NCI-H2107 treated with DMSO at 0.1 percent for 48 hours (cell line): Measurements from ENCODE around the gene IFT122.
"Not testable (repeated sequence)": the region's sequence is repeated elsewhere in the genome, so short reads cannot be mapped to it uniquely, and the experiment has no call there.

ENCODE experiments used
- DNase-seq: peaks from one replicate; lab custom pipeline; 2025; ENCODE audit not compliant: unreplicated experiment; lab: John Stamatoyannopoulos, UW

IFT122 gene

GRCh38 chr3:129532261-129532660 is 92.2 kb downstream of the IFT122 start:
- DNase-seq = no peak

GRCh38 chr3:129533406-129533805 is 93.4 kb downstream of the IFT122 start:
- no peak for DNase-seq

- no peak for DNase-seq
These were observed 94.5 kb downstream of the IFT122 start for GRCh38 chr3:129534428-129535027.

GRCh38 chr3:129535075-129535474 is 95.1 kb downstream of the IFT122 start:
- no peak for DNase-seq

- DNase-seq = peak; percentile 3
These were observed 96.3 kb downstream of the IFT122 start for GRCh38 chr3:129536374-129536667.

GRCh38 chr3:129536804-129537203 is 96.8 kb downstream of the IFT122 start:
- DNase-seq = no peak

GRCh38 chr3:129539206-129539605 is 99.2 kb downstream of the IFT122 start:
- DNase-seq = no peak

GRCh38 chr3:129540776-129541516 is 100.9 kb downstream of the IFT122 start:
- DNase-seq = no peak

GRCh38 chr3:129542747-129543146 is 102.7 kb downstream of the IFT122 start:
- no peak for DNase-seq

GRCh38 chr3:129543156-129543790 is 103.2 kb downstream of the IFT122 start, which contains the start of gene H1-8:
TSS of gene H1-8 (plus strand) at chr3:129543175. CDS start at chr3:129543219, 44 bp downstream.
- DNase-seq = no peak

GRCh38 chr3:129543999-129544398 is 104.0 kb downstream of the IFT122 start:
- DNase-seq = no peak

- not testable (repeated sequence) for DNase-seq
These were observed 105.9 kb downstream of the IFT122 start for GRCh38 chr3:129545951-129546350.

- DNase-seq = no peak
These were observed 107.2 kb downstream of the IFT122 start for GRCh38 chr3:129547241-129547640.

GRCh38 chr3:129548104-129548965 is 108.3 kb downstream of the IFT122 start:
- DNase-seq = no peak

- DNase-seq = no peak
These were observed 109.2 kb downstream of the IFT122 start for GRCh38 chr3:129549006-129549800.

GRCh38 chr3:129549805-129550204 is 109.8 kb downstream of the IFT122 start:
- no peak for DNase-seq

- no peak for DNase-seq
These were observed 112.4 kb downstream of the IFT122 start for GRCh38 chr3:129552287-129553050.

- no peak for DNase-seq
These were observed 113.1 kb downstream of the IFT122 start for GRCh38 chr3:129553171-129553570.

- DNase-seq = no peak
These were observed 113.7 kb downstream of the IFT122 start for GRCh38 chr3:129553719-129554118.
